Pancreas (tissue), 10 donors: ENCODE data around the gene BACH2. TPM values are rescaled to one million over a fixed set of nuclear protein-coding genes. Genes with fewer than 3 reads are reported as not detected.
"Not testable (repeated sequence)": the region's sequence is repeated elsewhere in the genome, so short reads cannot be mapped to it uniquely, and the experiment has no call there.

Experiments used
- ATAC-seq, 4 donors: fragments of 200-7000 bp; cut with Tn5 transposase; one replicate each; pipeline versions ENCODE4 v1.8.0 to v1.9.1; 2020; ENCODE audit warnings: mild to moderate bottlenecking in 4 of 4, moderate library complexity in 4 of 4
- DNase-seq, 6 donors: peaks; one replicate each; pipeline ENCODE4 v3.0.0-alpha.2; 2020
- FAIRE-seq: peaks from 2 replicates; lab custom pipeline; 2012; peaks lifted over from hg19 to GRCh38; lab: Jason Lieb, UNC
- H3K27ac ChIP-seq, 4 donors: fragments of 200-600 bp; sonication (generic); 1 replicate in 3 of 4; 2 replicates in 1 of 4; pipeline versions ENCODE4 v1.5.0 to v1.8.0; 2020
- H3K27me3 ChIP-seq, 4 donors: fragments of 200-600 bp; one replicate each; pipeline ENCODE4 v1.8.0; 2021
- H3K36me3 ChIP-seq, 3 donors: fragments of 200-600 bp; sonication (generic) in 1 of 3; one replicate each; pipeline versions ENCODE4 v1.5.0 to v1.8.0; 2020 to 2021
- H3K4me1 ChIP-seq, 3 donors: fragments of 200-600 bp; one replicate each; pipeline ENCODE4 v1.8.0; 2021
- H3K4me3 ChIP-seq, 4 donors: fragments of 200-600 bp; sonication (generic) in 2 of 4; one replicate each; pipeline versions ENCODE4 v1.5.0 to v1.8.0; 2020 to 2021
- H3K9me3 ChIP-seq, 4 donors: fragments of 200-600 bp; one replicate each; pipeline ENCODE4 v1.8.0; 2021
- WGBS, 2 donors: extraction: QIAGEN DNeasy Blood & Tissue Kit; methylation state at CpG; one replicate each; pipeline ENCODE4 v1.1.7; 2013; 5-methylcytosine and 5-hydroxymethylcytosine counted together
- intact Hi-C, 3 donors: fragments of 100-400 bp; cut with DNase I; formaldehyde crosslinking; loops; one replicate each; pipeline versions ENCODE4 v1.11.1 to v1.14.2; 2022
- polyA plus RNA-seq, 2 donors: library from polyadenylated mRNA; stranded (reverse); fragments of 200-250 nt; gene quantifications; one replicate each; pipeline ENCODE4 v1.2.3, GENCODE V29; 2013
- total RNA-seq, 6 donors: library from RNA; stranded (reverse); fragmentation: NEBNext Ultra II Directional in 4 of 6; extraction: Animal tissue kit (Norgen Biotek cat#: 25700) in 4 of 6; gene quantifications; one replicate each; pipeline versions ENCODE4 v1.2.1 to v1.2.4, GENCODE V29; 2021 to 2023
- TF ChIP-seq, protein P1 (sequence below), 4 donors: fragments of 200-600 bp; sonication (generic) in 3 of 4; IDR thresholded peaks; one replicate each; pipeline versions ENCODE4 v1.5.0 to v1.8.0; 2021; ENCODE audit warnings: antibody characterized with exemption in 4 of 4
- donor health status: healthy with polysubstance abuse.
- donor health status: DM: no; HTN: no; CAD: no; lungs with moderate emphysema.
- donor health status: DM: no; HTN: no; CAD: no.
- donor health status: control.
- donor health status: control.
- donor health status: Bipolar disorder and iron deficiency.
- donor health status: DM: yes; HTN: yes; CAD: no.
- donor health status: DM: no; HTN: no; CAD: no.
- donor health status: DM: no; HTN: no; CAD: no.
- donor health status: DM: yes; HTN: yes; CAD: no.

The BACH2 gene
- total and polyA plus RNA-seq, 8 donors = 0.61 to 8.0 (median 4.9) TPM

DNA sequence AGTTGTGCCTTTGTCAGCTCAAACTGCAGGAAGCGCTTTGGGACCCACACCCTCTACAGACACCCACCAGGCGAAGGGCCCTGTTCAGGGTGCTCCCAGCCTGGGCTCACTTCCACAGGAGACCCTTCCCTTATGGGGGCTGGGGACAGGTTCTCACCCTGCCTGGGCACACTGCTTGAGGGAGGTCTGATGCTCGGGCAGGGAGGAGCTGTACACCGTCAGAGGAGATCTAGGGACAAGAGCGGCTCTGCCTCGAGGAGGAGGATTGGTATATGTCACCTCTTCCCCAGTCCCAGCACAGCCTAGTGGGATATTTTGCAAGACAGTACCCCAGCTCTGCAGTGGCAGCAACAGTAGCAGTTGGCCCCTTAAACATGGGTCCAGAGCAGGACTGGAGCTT lies 375.4 kb downstream of the BACH2 start:
- TF ChIP-seq, protein P1, sequence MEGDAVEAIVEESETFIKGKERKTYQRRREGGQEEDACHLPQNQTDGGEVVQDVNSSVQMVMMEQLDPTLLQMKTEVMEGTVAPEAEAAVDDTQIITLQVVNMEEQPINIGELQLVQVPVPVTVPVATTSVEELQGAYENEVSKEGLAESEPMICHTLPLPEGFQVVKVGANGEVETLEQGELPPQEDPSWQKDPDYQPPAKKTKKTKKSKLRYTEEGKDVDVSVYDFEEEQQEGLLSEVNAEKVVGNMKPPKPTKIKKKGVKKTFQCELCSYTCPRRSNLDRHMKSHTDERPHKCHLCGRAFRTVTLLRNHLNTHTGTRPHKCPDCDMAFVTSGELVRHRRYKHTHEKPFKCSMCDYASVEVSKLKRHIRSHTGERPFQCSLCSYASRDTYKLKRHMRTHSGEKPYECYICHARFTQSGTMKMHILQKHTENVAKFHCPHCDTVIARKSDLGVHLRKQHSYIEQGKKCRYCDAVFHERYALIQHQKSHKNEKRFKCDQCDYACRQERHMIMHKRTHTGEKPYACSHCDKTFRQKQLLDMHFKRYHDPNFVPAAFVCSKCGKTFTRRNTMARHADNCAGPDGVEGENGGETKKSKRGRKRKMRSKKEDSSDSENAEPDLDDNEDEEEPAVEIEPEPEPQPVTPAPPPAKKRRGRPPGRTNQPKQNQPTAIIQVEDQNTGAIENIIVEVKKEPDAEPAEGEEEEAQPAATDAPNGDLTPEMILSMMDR (IDR thresholded peaks at IDR 0.05) = no peak
- no peak for FAIRE-seq
- WGBS, 2 donors = 65 to 66% methylated on average over 6 of the region's 6 CpGs

DNA sequence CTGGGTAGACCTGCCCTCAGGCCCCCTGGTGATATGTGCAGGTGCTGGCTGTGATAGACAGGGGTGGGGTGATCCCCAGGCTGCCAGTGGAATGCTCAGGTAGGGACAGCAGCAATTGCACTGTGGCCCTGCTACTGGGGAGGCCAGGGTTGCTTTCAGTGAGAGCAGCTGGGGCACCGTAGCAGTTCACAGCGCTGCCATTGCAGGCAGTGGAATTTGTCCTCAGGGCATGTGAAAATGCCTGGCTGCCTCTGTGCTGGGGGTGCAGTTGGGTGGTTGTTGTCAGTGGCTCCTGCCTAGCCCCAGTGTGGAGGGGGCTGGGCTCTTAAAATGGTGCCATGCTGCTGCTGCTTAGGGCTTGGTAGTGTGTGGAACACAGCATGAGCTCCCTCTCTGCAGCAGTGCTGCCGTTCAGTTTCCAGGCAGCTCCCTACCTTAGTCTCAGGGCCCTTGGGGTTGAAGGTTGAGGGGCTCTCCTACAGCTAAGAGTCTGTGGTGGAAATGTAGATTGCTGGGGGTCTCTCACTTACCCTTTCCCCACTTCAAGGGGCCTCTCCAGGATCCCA lies 378.8 kb downstream of the BACH2 start:
- H3K27me3 ChIP-seq = no peaks in the 10 kb centered on the region
- ATAC-seq = no peak
- WGBS, 2 donors = 74 to 77% methylated on average over 3 of the region's 3 CpGs
- H3K36me3 ChIP-seq = no peaks in the 10 kb centered on the region
- DNase-seq = no peak
- intact Hi-C loops = no loop called here
- H3K27ac ChIP-seq = no peak overlapping the region
- TF ChIP-seq, protein P1 (IDR thresholded peaks at IDR 0.05) = no peak
- no peaks in the 10 kb centered on the region for H3K4me1 ChIP-seq
- H3K9me3 ChIP-seq = no peaks in the 10 kb centered on the region
- no peak for FAIRE-seq
- H3K4me3 ChIP-seq = no peak overlapping the region

More for the DNA sequence above, 375.4 kb downstream of the BACH2 start:
- no peak for ATAC-seq
- H3K27me3 ChIP-seq = no peaks in the 10 kb centered on the region
- H3K9me3 ChIP-seq = no peaks in the 10 kb centered on the region
- H3K36me3 ChIP-seq = no peaks in the 10 kb centered on the region
- H3K27ac ChIP-seq = no peak overlapping the region
- no peak for DNase-seq
- no peaks in the 10 kb centered on the region for H3K4me1 ChIP-seq
- intact Hi-C loops = no loop called here
- no peak overlapping the region for H3K4me3 ChIP-seq

DNA sequence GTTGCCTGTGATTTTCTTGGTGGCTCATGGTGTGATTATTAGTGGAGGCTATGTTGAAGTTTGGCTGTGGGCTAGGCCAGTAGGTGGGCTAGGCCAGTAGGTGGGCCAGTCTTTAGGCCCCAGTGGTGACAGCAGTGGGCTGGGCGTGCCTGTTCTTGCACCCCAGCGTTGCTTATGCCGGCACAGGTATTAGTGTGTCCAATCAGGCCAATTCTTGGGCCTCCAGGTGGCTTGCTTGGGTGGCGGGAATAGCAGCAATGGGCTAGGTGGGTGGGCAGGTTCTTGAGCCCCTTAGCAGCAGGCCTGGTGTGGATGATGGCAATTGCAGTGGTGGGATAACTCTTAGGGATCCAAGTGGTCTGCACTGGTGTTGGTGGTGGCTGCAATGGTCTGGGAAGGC lies 379.4 kb downstream of the BACH2 start:
- 90 to 96% methylated on average over 4 of the region's 4 CpGs for WGBS, 2 donors
- H3K4me3 ChIP-seq = no peak overlapping the region
- H3K36me3 ChIP-seq = no peaks in the 10 kb centered on the region
- H3K27ac ChIP-seq = no peak overlapping the region
- H3K27me3 ChIP-seq = no peaks in the 10 kb centered on the region
- TF ChIP-seq, protein P1 (IDR thresholded peaks at IDR 0.05) = no peak
- intact Hi-C loops = no loop called here
- FAIRE-seq (no peak), ATAC-seq (no peak), DNase-seq (no peak)
- H3K4me1 ChIP-seq = no peaks in the 10 kb centered on the region
- H3K9me3 ChIP-seq = no peaks in the 10 kb centered on the region

DNA sequence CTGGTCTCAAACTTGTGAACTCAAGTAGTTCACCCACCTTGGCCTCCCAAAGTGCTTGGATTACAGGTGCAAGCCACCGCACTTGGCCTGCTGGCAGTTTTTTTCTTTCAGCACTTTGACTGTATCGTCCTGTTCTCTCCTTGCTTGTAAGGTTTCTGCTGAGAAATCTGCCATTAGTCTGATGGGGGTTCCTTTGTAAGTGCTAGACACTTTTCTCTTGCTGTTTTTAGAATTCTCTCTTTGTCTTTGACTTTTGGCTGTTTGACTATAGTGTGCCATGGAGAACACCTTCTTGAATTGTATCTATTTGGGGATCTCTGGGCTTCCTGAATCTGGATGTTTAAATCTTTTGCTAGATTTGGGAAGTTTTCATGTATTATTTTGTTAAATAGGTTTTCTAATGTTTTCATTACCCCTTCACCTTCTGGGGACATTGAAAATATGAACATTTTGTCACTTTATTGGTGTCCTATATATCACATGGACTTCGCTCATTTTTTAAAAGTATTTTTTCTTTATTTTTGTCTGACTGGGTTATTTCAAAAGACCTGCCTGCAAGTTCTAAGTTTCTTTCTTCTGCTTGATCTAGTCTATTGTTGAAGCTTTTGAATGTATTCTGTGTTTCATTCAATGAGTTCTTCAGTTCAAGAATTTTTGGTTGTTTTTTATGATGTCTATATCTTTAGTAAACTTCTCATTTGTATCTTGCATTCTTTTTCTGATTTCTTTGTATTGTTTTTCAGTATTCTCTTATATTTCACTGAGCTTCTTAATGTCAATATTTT lies 380.3 kb downstream of the BACH2 start:
- Histone ChIP-seq H3K27ac (no peak overlapping the region), H3K4me3 (no peak overlapping the region), H3K36me3 (no peaks in the 10 kb centered on the region), H3K4me1 (no peaks in the 10 kb centered on the region), H3K27me3 (no peaks in the 10 kb centered on the region), H3K9me3 (no peaks in the 10 kb centered on the region)
- TF ChIP-seq, protein P1 (IDR thresholded peaks at IDR 0.05) = no peak
- no peak for DNase-seq
- ATAC-seq = no peak
- FAIRE-seq = no peak
- intact Hi-C loops = no loop called here
- 74 to 96% methylated on average over 3 of the region's 3 CpGs for WGBS, 2 donors

DNA sequence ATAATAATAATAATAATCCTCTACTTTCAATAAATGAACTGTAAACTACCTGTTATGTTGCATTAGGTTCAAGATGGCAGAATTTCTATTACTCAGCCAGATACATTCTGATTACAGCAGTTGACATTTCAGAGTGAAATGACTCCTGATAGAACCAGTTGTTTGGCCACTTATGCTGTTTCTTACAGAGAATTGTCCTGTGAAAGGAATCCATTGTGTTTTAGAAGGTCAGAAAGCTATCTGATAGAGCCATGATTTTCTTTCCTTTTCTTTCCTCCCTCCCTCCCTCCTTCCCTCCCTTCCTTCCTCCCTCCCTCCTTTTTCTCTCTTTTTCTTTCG lies 385.8 kb downstream of the BACH2 start:
- Histone ChIP-seq H3K27me3 (no peaks in the 10 kb centered on the region), H3K36me3 (no peaks in the 10 kb centered on the region), H3K27ac (no peak overlapping the region), H3K4me3 (no peak overlapping the region), H3K9me3 (no peaks in the 10 kb centered on the region), H3K4me1 (no peaks in the 10 kb centered on the region)
- intact Hi-C loops = no loop called here
- TF ChIP-seq, protein P1 (IDR thresholded peaks at IDR 0.05) = no peak
- FAIRE-seq (no peak), DNase-seq (no peak), ATAC-seq (no peak)
- WGBS, 2 donors = 40 to 63% methylated on average over 1 of the region's 1 CpG

DNA sequence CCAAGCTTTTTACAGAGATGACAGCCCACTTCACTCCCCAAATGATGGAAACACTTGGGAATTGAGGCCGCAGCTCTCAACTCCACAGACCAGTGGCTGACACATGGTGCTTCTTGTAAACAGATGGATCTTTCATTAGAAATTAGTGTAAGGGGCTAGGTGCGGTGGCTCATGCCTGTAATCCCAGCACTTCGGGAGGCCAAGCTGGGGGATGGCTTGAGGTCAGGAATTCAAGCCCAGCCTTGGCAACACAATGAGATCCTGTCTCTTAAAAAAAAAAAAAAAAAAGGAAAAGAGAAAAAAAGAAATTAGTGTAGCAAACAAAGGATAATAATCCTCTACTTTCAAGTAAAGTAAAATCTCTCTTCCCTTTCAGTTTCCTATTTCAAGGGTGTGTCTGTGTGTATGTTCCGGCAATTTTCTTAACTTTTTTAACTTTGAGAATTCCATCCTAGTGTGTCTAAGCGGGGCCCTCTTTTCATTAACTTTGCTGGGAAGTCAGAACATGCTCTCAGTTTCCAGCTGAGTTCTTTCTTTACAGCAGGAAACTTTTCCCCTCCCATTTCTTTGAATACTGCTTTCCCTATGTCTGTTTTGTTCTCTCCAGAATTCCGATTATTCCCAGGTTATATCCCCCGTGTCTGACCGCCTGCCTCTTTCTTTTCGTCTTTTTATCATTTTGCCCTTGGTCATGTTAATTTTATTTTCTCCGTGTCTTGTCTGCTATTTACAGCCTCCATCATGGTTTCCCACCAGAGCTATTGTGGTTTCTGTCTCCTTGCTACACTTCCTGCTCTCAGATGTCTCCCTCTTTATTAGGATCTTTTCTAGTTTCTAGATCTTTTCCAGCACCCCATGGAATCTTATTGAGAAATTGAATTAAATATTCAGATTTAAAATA lies 386.4 kb downstream of the BACH2 start:
- WGBS, 2 donors = 70 to 76% methylated on average over 10 of the region's 10 CpGs
- ATAC-seq, H3K4me1 ChIP-seq, FAIRE-seq, H3K4me3 ChIP-seq, H3K9me3 ChIP-seq, DNase-seq, intact Hi-C loops, H3K27ac ChIP-seq, H3K27me3 ChIP-seq, H3K36me3 ChIP-seq: not testable (repeated sequence)
